ENCODE data around the gene RNGTT.

GRCh38 chr6:88561954-88562315 is 401.5 kb downstream of the RNGTT start:
- no peak for TF ChIP-seq CTCF (IDR thresholded peaks at IDR 0.05)
- TF ChIP-seq POLR2A (IDR thresholded peaks at IDR 0.05), result no peak
